GM13976 (cell line): ENCODE data around the gene CYP11A1.

Source experiments
- DNase-seq: peaks from one replicate; pipeline ENCODE4 v3.0.0; 2012; ENCODE audit warnings: low spot score
- CTCF ChIP-seq: IDR thresholded peaks from 2 replicates; pipeline ENCODE4 v1.5.1; 2012; ENCODE audit warnings: borderline replicate concordance, mild to moderate bottlenecking; ENCODE audit not compliant: insufficient read depth; ENCODE audit errors: extremely low read depth, missing control alignments, control extremely low read depth
- in situ Hi-C: fragments of 300-500 bp; cut with MboI; formaldehyde crosslinking; loops from one replicate; pipeline ENCODE4 v1.12.0; 2022; ENCODE audit warnings: low sequenced_read_pairs, mixed read lengths, inconsistent platforms; ENCODE audit not compliant: unreplicated experiment

CYP11A1 gene

GRCh38 chr15:74324714-74325113, 42.7 kb downstream of the CYP11A1 start:
- in situ Hi-C loops, result no loop called here
- no peak for DNase-seq
- no peak for TF ChIP-seq CTCF

DNA sequence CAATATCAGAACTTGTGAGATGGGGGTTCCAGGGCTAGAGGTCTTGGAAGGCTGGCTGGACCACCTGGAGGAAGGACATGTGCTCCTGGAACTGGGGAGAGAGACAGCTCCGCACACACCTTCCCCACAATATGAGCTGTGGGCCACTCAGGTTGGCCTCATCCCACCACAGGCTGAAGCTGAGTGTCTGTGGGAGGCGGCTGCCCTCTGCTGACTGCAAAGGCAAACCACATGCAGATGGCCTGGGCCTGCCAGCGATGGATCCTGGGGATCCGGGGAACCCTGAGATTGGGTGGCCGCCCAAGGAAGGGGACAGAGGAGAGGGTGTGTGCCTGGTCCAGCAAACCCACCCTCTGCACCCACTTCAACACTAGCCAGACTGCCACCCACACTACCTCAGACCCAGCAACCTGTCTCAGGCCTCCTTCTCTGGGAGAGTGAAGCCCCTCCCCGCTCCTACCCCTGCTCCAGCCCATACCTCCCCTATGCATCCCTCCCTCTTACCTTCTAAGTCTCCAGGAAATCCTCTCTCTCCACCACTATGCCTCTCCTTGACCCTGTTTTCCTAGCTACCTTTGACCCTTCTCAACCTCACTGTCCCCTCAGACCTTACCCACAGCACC, 44.8 kb downstream of the CYP11A1 start:
- peak; percentile 87 for DNase-seq
- in situ Hi-C loops, result no loop called here
- TF ChIP-seq CTCF, result peak; percentile 93

DNA sequence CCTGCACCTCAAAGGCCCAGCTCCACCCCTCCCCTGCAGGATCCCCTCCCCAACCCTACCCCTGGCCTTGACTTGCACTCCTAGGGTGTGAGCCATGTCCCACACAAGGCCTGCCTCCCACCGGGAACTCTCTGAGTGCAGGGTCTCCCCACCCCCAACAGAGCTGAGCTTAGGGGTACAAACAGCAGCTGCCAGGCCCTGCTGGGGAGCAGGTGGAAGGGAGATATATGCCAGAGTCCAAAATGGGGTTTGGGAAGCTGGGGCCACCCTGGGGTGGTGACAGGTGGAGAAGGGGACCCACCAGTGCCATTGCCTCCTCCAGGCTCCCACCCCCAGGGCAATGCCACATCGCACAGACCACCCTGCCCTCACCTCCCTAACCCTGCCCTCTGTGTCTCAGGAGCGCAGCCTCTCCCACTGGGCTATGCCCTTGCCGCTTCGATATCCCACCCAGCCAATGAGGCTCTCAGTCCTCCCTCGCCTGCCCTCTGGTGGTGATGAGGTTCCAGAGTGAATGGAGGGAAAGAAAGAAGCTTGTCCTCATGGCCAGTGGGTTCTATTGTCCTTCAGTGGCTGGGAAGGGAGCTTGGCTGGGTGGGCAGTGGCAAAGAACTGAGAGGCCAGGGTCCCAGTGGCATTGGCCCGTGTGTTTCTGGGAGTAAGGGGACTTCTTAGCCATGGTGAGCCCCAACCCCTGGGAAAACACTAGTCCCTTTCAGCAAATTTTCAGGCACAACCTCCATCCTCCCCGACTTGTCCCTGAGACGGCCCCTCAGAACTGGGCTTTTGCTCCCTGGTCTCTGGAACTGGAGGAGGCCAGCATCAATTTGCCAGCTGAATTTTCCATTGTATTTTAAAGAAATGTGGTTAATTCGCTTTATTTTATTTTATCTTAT, 46.8 kb downstream of the CYP11A1 start:
- in situ Hi-C loops, result no loop called here
- peak; percentile 70 for TF ChIP-seq CTCF
- peak; percentile 68 for DNase-seq

DNA sequence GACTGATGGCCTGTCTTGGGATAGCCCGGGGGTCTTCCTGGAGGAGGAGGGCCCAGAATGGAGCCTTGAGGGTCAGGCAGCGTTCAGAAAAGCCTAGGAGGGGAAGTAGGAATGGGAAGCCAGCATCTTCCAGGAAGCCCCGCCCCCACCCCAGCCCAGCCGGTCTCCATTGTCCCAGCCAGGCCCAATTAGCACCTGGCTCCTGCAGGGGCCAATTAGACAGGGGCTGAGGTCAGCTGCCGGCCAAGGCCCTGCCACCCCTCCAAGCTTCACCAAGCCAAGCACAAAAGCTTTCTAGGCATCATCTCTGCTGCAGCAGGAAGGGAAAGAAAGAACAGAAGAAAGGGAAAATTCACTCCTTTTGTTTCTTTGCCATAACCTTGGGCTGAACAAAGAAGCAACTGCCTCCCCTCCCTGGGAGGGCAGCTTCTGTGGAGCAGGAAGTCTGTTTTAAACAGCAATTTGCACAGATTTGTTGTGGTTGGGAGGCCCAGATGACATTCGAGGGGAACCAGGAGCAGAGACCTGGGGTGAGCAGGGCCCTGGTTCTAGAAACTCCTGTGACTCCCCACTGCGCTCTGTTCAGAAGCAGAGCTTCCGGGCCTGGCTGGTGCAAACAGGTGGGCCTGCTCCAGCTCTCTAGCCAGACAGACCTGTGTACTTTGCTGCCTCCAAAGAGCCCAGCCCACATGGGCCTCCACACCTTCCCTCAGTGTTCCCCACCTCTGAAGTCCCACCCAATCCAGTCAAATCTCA, 47.7 kb downstream of the CYP11A1 start:
- DNase-seq, result no peak
- in situ Hi-C loops, result no loop called here
- no peak for TF ChIP-seq CTCF

- TF ChIP-seq CTCF, result no peak
These were observed 48.3 kb downstream of the CYP11A1 start for GRCh38 chr15:74319138-74319460.

DNA sequence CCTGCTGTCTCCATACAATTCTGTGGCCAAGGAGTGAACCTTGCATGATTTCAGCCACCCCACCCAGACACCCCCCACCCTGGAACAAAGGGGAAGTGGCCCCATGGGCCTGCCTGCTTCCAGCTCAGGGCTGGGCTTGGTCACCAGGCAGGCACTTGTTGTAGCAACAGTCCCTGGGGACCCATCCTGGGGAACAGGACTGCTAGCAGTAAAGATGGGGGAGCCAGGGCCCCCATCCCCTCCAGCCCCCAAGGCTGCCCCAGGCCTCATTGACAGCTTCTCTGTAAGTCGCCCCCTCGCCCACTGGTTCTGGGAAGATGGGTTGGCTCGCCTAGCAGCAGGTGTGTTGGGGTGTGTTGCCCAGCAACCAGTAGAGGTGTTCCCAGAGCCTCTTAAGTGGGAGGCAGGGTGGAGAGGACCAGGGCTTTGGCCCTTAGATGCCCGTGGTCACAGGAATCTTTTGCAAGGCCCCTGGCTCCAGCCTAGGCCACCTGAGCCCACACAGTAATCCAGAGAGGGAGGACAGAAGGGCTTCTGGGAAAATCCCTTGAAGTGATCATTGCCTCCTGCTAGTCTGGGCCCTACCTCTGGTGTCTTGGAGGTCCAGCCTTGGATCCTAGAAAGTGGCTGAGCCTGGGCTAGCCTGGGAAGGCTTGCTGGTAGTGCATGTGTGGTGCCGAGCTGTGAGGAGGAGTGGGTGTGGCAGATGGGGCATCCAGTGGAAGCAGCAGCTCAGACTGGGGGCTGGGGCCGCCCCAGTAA, 48.9 kb downstream of the CYP11A1 start:
- in situ Hi-C loops, result no loop called here
- no peak for DNase-seq
- no peak for TF ChIP-seq CTCF

More at GRCh38 chr15:74319138-74319460, 48.3 kb downstream of the CYP11A1 start:
- no peak for DNase-seq
- in situ Hi-C loops, result no loop called here
